ENCODE results near the gene CHURC1. TPM values are rescaled to one million over a fixed set of nuclear protein-coding genes. Genes with fewer than 3 reads are reported as not detected.

The CHURC1 gene
- total RNA-seq, 2 experiments from 2014 or later: 33.0 to 72.5 TPM

GRCh38 chr14:64880221-64881121 lies 33.8 kb upstream of the CHURC1 start:
- intact Hi-C loops (cut with micrococcal nuclease; ENCODE audit: unreplicated experiment): no loop called here

GRCh38 chr14:64885559-64885958 lies 28.7 kb upstream of the CHURC1 start:
- Histone ChIP-seq H2AFZ (ENCODE audit: low read length) (no peak overlapping the region), H3K9me2 (ENCODE audit: insufficient read depth, low read length) (no peaks in the 10 kb centered on the region), H3K4me1 (ENCODE audit: insufficient read depth, low read length, poor library complexity, severe bottlenecking) (no peaks in the 10 kb centered on the region), H4K20me1 (ENCODE audit: insufficient read depth, low read length) (no peaks in the 10 kb centered on the region), H3K4me2 (ENCODE audit: low read length) (no peak overlapping the region), H3K9me3 (ENCODE audit: low read length) (no peaks in the 10 kb centered on the region), H3K4me3 (ENCODE audit: low read depth, low read length, poor library complexity, severe bottlenecking) (no peak overlapping the region), H3K79me2 (ENCODE audit: insufficient read depth, low read depth, low read length) (no peaks in the 10 kb centered on the region), H3K27ac (ENCODE audit: low read depth, low read length, poor library complexity, severe bottlenecking) (no peak overlapping the region), H3K36me3 (ENCODE audit: insufficient read depth, low read length) (no peaks in the 10 kb centered on the region)
- ChIA-PET POLR2A (interaction anchor here (0.6 to 1.6 kb wide), 2 partner anchors 8 to 17 kb away, joined by 3 to 6 read pairs; no protein-coding TSS in a partner anchor), CTCF (ENCODE audit: unreplicated experiment) (no interaction called here)
- intact Hi-C loops (cut with micrococcal nuclease; ENCODE audit: unreplicated experiment): no loop called here
- TF ChIP-seq EZH2phosphoT487 (IDR thresholded peaks at IDR 0.05; ENCODE audit: borderline replicate concordance, low read depth, low read length): no peak
- no peak for TF ChIP-seq CTCF (conservative IDR thresholded peaks at IDR 0.05; ENCODE audit: low read length)
- no TSS peak for BruUV-seq (replicated peaks)
- DNase-seq (ENCODE audit: low spot score): no peak

More at GRCh38 chr14:64880221-64881121, 33.8 kb upstream of the CHURC1 start:
- Histone ChIP-seq H3K4me2 (ENCODE audit: low read length) (peak overlapping the region; percentile 24; the same call in 1 of the 2 replicates), H3K9me2 (ENCODE audit: insufficient read depth, low read length) (no peaks in the 10 kb centered on the region), H3K4me3 (ENCODE audit: low read depth, low read length, poor library complexity, severe bottlenecking) (no peak overlapping the region), H3K36me3 (ENCODE audit: insufficient read depth, low read length) (no peaks in the 10 kb centered on the region), H3K79me2 (ENCODE audit: insufficient read depth, low read depth, low read length) (no peaks in the 10 kb centered on the region), H3K27ac (ENCODE audit: low read depth, low read length, poor library complexity, severe bottlenecking) (no peak overlapping the region), H4K20me1 (ENCODE audit: insufficient read depth, low read length) (no peaks in the 10 kb centered on the region), H3K9me3 (ENCODE audit: low read length) (no peaks in the 10 kb centered on the region), H3K4me1 (ENCODE audit: insufficient read depth, low read length, poor library complexity, severe bottlenecking) (no peaks in the 10 kb centered on the region), H2AFZ (ENCODE audit: low read length) (no peak overlapping the region)
- no peak for TF ChIP-seq CTCF (conservative IDR thresholded peaks at IDR 0.05; ENCODE audit: low read length)
- no peak for TF ChIP-seq EZH2phosphoT487 (IDR thresholded peaks at IDR 0.05; ENCODE audit: borderline replicate concordance, low read depth, low read length)
- no TSS peak for BruUV-seq (replicated peaks)
- CTCF ChIA-PET (ENCODE audit: unreplicated experiment): no interaction called here
- POLR2A ChIA-PET: no interaction called here
- no peak for DNase-seq (ENCODE audit: low spot score)

- no peaks in the 10 kb centered on the region for H3K36me3 ChIP-seq (ENCODE audit: insufficient read depth, low read length)
- no peak overlapping the region for H2AFZ ChIP-seq (ENCODE audit: low read length)
- CTCF ChIA-PET (ENCODE audit: unreplicated experiment): interaction anchor here (0.6 kb wide), 1 partner anchor 95 kb away, joined by 3 read pairs; no protein-coding TSS in a partner anchor
- no peak for DNase-seq (ENCODE audit: low spot score)
- H3K27ac ChIP-seq (ENCODE audit: low read depth, low read length, poor library complexity, severe bottlenecking): no peak overlapping the region
- H3K4me2 ChIP-seq (ENCODE audit: low read length): no peak overlapping the region
- H3K9me3 ChIP-seq (ENCODE audit: low read length): no peaks in the 10 kb centered on the region
- intact Hi-C loops (cut with micrococcal nuclease; ENCODE audit: unreplicated experiment): no loop called here
- no peak overlapping the region for H3K4me3 ChIP-seq (ENCODE audit: low read depth, low read length, poor library complexity, severe bottlenecking)
- POLR2A ChIA-PET: interaction anchor here (0.6 kb wide), 2 partner anchors 11 to 12 kb away, joined by 3 to 7 read pairs; no protein-coding TSS in a partner anchor
- no peaks in the 10 kb centered on the region for H3K9me2 ChIP-seq (ENCODE audit: insufficient read depth, low read length)
- H4K20me1 ChIP-seq (ENCODE audit: insufficient read depth, low read length): no peaks in the 10 kb centered on the region
- BruUV-seq (replicated peaks): no TSS peak
- no peaks in the 10 kb centered on the region for H3K4me1 ChIP-seq (ENCODE audit: insufficient read depth, low read length, poor library complexity, severe bottlenecking)
- TF ChIP-seq EZH2phosphoT487 (IDR thresholded peaks at IDR 0.05; ENCODE audit: borderline replicate concordance, low read depth, low read length): no peak
- TF ChIP-seq CTCF (conservative IDR thresholded peaks at IDR 0.05; ENCODE audit: low read length): no peak
- no peaks in the 10 kb centered on the region for H3K79me2 ChIP-seq (ENCODE audit: insufficient read depth, low read depth, low read length)
Observed at GRCh38 chr14:64889352-64889751, 24.9 kb upstream of the CHURC1 start.

All from OCI-LY7 (cell line).